GM18505 (cell line): ENCODE measurements around the gene ARID2.

ENCODE experiments used
- ATAC-seq: cut with Tn5 transposase; IDR thresholded peaks from one replicate; pipeline ENCODE4 v1.9.1; 2021; ENCODE audit not compliant: unreplicated experiment
- POLR2A ChIP-seq: IDR thresholded peaks from 4 replicates; pipeline ENCODE4 v1.6.1; 2011; ENCODE audit warnings: borderline replicate concordance; ENCODE audit not compliant: insufficient read depth, insufficient read length; ENCODE audit errors: extremely low read depth

Gene ARID2

DNA sequence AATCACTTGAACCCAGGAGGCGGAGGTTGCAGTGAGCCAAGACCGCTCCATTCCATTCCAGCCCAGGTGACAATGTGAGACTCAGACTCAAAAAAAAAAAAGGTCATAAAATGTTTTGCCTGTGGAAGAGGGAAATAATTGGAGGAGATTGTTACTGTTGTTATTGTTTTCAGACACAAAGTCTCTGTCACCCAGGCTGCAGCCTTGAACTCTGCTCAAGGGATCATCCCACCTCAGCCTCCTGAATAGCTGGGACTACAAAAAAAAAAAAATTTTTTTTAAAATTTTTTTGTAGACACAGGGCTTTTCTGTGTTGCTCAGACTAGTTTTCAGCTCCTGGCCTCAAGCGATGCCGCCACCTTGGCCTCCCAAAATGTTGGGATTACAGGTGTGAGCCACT is 33.9 kb downstream of the ARID2 start:
- no peak for ATAC-seq
- TF ChIP-seq POLR2A = no peak

DNA sequence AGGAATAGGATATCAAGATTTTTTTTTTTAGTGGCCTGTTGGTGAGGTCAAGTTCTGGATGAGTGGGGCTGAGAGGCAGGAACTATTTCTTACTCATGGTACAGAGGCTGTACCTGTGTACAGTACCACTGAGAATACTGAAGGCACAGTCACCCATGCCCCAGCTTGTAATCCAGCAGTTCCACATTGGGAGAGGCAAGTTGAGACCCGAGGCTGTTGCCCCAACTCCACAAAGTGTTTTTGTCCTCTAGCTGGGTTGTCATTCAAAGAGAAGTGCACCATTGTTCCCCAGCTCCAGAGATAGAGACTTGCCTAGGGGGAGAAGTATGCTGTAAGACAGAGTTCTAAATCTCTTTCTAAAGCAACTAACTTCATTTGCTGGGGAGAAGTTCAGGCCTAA is 38.7 kb downstream of the ARID2 start:
- no peak for ATAC-seq
- TF ChIP-seq POLR2A = no peak

- TF ChIP-seq POLR2A = no peak
- ATAC-seq = no peak
Measured at GRCh38 chr12:45773747-45774146, 44.2 kb downstream of the ARID2 start.

GRCh38 chr12:45774508-45775162 is 45.1 kb downstream of the ARID2 start:
- ATAC-seq = no peak
- no peak for TF ChIP-seq POLR2A

DNA sequence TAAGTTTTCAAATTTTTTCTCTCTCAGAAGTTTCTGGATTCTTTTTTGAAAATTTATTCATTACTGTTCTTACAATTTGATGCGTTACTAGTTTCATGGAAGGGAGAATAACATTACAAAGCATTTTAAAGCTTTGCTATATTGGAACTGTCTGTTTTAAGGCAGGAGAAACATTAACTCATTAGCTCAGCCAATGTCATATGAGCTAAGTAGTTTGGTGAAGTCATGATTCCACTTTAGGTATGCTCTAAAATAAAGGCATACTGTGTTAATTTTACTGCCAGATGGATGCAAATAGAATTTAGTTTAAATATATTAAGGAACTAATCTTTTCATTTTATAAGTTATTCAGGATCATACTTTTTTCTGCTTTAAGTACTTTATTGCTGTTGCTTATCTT is 46.0 kb downstream of the ARID2 start:
- no peak for TF ChIP-seq POLR2A
- no peak for ATAC-seq

GRCh38 chr12:45775964-45776363 is 46.5 kb downstream of the ARID2 start:
- ATAC-seq = no peak
- no peak for TF ChIP-seq POLR2A

- no peak for TF ChIP-seq POLR2A
- no peak for ATAC-seq
Measured at GRCh38 chr12:45779936-45780335, 50.4 kb downstream of the ARID2 start.

GRCh38 chr12:45781080-45781479 is 51.6 kb downstream of the ARID2 start:
- no peak for ATAC-seq
- TF ChIP-seq POLR2A = no peak

GRCh38 chr12:45785315-45785714 is 55.8 kb downstream of the ARID2 start:
- TF ChIP-seq POLR2A = no peak
- no peak for ATAC-seq

DNA sequence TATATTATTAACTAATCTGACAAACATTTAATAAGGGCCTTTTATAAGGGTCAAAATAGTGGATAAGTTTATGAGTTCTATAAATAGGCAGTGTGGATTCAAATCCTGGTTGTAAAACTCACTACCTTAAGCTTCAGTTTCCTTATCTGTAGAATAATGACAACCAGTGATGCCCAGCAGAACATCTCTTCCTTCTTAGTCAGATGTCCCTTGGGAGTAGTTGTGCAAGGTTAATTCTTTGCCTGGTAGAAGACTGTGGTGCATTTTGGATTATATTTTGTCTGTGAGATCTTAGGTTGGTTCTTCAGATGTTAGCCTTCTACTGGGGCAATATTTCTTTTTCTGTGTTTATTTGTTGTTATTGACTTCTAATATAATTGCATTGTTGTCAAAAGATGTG is 59.5 kb downstream of the ARID2 start:
- TF ChIP-seq POLR2A = no peak
- ATAC-seq = no peak

- no peak for ATAC-seq
- no peak for TF ChIP-seq POLR2A
Measured at GRCh38 chr12:45794422-45794821, 64.9 kb downstream of the ARID2 start.

DNA sequence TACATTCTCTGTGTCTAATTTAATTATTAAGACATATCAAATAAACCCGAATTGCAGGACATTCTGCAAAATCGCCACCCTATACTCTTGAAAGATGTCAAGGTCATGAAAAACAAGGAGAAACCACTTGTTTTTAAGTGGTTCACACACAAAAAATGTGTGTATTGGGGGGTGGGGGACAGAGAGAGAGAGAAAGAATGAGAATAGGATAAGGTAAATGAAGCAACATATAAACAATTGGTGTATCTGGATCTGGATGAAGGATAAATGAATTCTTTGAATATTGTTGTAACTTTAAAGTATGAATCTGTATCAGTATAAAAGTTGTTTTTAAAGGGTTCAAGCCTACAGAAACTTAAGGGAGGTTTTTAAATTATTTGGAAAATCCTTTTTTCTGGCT is 72.1 kb downstream of the ARID2 start:
- no peak for TF ChIP-seq POLR2A
- ATAC-seq = no peak

GRCh38 chr12:45803111-45803510 is 73.6 kb downstream of the ARID2 start:
- no peak for ATAC-seq
- TF ChIP-seq POLR2A = no peak

DNA sequence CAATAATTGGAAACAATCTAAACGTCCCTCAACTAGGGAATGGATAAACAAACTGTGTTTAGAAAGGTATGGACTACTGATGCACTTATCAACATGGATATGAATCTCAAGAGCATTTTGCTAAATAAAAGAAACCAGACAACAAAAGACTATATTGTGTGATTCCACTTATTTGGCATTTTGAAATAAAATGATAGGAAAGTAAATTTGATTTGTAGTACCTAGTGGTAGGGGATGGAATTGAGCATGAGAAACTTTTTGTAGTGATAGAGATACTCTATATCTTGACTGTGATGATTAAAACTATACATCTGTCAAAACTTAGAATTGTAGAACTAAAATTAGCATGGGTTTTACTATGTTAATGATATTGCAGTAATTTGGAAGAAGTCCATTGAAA is 87.1 kb downstream of the ARID2 start:
- ATAC-seq = no peak
- no peak for TF ChIP-seq POLR2A

- TF ChIP-seq POLR2A = no peak
- ATAC-seq = no peak
Measured at GRCh38 chr12:45827974-45828373, 98.5 kb downstream of the ARID2 start.
